SHP77 treated with DMSO at 0.1 percent for 48 hours (cell line): Measurements from ENCODE around the gene ELFN2.
A peak's percentile ranks its signal among the peaks of the same experiment; 100 is the strongest.
"Not testable (repeated sequence)": the region's sequence is repeated elsewhere in the genome, so short reads cannot be mapped to it uniquely, and the experiment has no call there.

Experiments
- DNase-seq: peaks from one replicate; lab custom pipeline; 2025; lab: John Stamatoyannopoulos, UW

Gene ELFN2

DNA sequence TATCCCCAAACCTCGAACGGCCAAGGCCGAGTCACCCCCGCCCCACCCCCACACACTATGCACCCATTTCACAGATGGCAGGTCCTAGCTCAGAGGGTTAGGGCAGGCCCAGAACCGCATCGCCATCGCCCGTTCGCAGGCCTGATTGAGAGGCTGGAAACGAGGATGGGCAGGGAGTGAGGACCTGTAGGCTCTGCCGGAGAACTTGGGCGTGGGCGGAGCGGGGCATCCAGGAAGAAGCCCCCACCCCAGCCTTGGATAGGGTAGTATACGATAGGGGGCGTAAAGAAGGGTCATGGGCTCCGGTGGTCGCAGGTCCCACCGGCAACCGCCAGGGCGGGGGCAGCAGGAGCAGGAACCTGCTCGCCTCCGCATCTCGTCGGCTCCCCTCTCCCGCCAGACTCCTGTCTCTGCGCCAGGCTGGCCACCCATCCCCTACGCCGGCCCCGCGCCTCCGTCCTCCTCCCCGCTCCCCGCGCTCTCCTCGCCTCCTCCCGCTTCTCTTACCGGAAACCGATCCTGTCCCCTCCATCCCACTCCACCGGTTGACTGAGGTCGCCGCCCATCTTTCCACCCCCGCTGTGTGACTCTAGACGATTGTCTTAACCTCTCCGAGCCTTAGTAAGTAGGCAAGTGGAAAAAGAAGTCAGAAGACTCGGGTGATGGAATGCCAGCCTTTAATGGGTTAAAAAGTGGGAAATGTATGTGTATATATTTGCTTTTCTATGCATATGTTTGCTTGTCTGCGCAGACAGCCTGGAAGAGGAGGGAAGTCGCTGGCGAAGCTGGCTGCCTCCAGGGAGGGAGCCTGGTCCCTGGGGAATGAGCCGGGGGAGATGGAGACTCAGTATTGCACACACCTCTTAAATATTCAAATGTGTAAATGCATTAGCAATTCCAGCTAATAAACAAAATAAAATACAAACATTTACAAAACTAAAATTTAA is 92.1 kb downstream of the ELFN2 start:
- DNase-seq: no peak

GRCh38 chr22:37334461-37334858 is 92.8 kb downstream of the ELFN2 start:
- DNase-seq: no peak

DNA sequence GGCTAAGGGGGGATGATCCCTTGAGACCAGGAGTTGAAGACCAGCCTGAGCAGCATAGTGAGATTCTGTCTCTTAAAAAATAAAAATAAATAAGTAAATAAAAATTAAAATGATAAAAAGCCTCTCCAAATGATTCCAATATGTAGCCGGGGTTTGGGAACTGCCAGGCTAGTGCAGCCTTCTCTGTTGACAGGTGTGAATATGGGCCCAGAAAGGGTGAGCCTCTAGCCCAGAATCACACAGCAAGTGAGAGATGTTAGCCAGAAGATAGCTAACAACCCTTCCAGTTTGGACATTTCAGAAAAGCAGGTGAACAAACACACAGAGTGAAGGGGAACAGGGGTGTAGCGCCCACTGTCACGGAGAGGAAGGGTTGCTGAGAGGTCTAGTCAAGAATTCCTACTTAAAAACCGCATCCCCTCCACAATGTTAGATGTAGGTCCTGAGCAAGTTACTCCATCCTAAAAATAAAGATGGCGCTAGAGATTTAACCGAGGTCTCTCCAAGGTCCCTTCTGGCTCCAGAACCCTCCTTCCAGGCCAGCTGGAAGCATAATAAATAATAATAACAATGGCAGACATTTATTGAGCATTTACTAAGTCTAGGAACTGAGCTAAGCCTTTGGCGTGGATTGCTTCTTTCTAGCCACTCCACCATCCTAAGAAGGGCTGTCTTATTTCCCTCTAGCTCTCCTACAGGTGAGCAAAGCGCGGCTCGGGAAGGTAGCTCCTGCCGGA is 93.4 kb downstream of the ELFN2 start:
- DNase-seq: no peak

- no peak for DNase-seq
These were observed 95.3 kb downstream of the ELFN2 start for GRCh38 chr22:37331856-37332536.

GRCh38 chr22:37331034-37331428 is 96.2 kb downstream of the ELFN2 start:
- DNase-seq: peak; percentile 21

- DNase-seq: peak; percentile 66
These were observed 96.9 kb downstream of the ELFN2 start for GRCh38 chr22:37330200-37331033.

DNA sequence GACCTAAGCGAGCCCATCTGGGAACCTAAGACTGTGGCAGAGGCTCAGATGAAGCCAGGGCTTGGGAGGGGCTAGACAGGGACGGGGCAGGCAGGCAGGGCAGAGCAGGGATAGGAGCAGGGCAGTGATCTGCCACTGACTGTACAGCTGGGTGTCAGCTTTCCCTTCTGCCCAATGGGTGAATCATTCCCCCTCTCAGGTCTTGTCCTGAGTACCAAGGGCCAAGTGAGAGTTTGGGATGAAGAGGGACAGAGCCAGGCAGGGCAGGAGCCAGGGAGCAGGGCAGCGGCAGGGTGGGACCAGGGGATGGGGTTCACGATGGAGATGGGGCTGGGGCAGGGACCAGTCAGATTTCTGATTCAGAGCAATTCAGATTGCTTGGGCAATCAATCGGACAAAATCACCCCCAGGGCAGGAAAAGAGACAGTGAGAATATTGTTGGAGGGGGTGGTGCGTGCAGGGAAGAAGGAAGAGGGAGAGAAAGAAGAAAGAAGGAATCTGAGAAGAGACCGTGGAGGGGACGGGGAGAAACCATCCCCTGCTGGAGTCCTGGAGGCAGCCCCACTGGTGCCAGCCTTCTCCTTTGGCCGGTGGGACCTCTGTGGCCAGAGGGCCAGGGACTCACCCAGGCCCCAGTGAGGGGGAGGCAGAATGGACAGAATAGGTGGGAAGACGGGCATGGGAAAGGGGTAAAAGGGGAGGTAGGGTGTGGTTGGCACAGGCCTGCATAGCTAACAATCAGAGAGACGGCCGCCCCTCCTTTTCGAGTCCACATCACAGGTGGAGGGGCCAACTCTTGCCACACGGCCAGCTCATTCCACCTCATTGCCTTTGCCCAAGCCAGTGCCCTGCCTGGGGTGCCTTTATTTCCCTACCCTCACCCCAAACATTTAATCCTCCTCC is 97.8 kb downstream of the ELFN2 start:
- no peak for DNase-seq

- not testable (repeated sequence) for DNase-seq
These were observed 98.6 kb downstream of the ELFN2 start for GRCh38 chr22:37328538-37329237.

DNA sequence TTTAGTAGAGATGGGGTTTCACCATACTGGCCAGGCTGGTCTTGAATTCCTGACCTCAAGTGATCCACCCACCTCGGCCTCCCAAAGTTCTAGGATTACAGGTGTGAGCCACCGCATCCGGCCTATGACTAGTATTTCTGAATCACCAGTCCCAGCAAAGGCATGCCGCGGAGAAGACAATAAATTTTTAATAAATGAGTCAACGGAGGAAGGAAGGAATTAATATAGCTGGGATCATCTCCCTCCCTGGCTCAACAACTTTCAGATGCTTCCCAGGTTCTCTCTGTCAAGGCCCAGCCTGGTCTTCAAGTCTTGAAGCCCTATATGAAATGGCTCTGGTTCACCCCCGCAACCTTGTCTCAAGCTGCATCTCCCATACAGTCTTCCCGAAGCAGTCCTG is 99.3 kb downstream of the ELFN2 start:
- DNase-seq: no peak

DNA sequence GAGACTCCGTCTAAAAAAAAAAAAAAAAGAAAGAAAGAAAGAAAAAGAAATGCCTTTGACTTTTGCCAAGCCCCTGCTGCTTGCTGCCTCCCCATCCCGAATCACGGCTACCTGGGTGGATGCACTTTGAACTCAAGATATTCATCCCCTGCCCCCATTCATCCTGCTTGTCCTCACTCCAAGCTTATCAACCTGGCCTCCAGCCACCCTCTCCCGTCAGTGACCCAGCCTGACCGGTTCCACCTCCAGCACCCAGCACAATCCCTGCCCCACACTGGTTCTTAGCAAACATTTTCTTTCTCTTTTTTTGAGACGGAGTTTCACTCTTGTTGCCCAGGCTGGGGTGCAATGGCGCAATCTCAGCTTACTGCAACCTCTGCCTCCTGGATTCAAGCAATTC is 100.6 kb downstream of the ELFN2 start:
- no peak for DNase-seq

DNA sequence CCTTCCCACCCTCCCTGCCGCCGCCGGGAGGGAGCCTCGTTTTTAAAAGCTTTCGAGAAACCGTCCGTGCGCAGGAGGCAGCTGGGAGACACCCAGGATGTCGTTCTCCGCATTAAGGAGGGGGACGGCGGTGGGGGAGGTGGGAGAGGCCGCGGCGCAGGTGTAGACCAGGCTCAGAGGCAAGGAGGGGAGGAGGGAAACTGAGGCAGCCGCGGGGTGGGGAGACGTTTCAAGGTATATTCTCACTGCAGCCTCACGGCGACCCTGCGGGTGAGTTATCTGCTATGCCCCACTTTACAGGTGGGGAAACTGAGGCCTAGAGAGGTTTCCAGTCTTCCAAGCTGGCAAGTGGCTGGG is 102.3 kb downstream of the ELFN2 start:
- DNase-seq: no peak

DNA sequence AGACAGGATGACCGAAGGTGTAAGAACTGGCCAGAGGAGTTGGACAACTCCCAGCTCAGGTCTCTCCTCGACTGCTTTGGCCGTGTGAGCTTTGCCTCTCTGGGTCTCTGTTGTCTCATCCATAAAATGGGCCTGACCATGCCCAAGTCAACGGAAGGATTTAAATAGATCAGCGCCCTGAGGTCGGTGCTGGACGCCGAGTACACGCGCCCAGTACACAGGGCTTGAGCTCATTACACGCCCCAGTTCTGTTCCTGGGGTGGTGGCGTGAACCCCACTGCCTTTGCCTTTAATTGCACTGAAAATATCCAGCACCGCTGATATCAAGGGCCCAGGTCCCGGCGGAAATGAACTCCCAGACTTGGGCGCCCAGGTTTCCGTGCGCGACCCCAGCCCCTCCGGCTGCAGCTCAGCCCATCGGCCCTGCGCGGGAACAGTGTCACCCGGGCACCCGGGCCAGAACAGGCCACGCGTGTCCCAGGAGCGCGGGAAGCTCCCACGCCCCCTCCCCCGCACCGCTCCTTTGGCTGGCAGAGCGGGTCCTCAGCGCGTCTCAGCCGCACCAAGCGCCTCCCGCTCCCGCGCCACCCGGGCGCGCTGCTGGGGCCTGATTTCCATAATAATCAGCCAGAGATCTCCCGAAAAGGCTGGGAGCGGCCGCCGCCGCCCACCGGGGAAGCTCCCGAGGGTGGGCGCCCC is 102.8 kb downstream of the ELFN2 start:
- no peak for DNase-seq

- no peak for DNase-seq
These were observed 106.3 kb downstream of the ELFN2 start for GRCh38 chr22:37320726-37321677.

DNA sequence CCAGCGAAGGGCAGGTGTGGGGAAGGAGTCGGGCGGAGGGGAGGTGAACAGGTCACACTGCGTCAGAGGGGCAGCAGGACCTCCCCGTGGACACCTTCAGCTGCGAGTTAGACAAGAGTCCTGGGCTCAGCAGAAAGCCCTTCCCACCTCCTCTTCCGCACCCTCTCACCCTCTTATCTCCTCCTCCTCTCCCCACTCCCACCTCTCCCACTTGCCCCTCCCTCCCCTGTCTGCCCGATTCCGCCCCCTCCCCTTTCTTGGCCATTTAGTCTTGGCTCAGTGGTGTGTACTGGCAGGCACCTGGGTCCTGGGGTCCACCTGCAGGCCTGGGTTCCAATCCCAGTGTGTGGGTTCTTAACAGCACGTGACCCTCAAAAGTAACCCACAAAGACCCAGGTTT is 107.8 kb downstream of the ELFN2 start:
- DNase-seq: no peak

- DNase-seq: no peak
These were observed 108.7 kb downstream of the ELFN2 start for GRCh38 chr22:37318364-37319109.
